HG02938 (cell line): ENCODE measurements around the gene PPP1R3G.

Experiments
- ATAC-seq: cut with Tn5 transposase; IDR thresholded peaks from one replicate; pipeline ENCODE4 v1.9.1; 2021; ENCODE audit warnings: mild to moderate bottlenecking, moderate library complexity; ENCODE audit not compliant: unreplicated experiment

Gene PPP1R3G

GRCh38 chr6:5093231-5094015 lies 8.3 kb downstream of the PPP1R3G start:
- no peak for ATAC-seq

DNA sequence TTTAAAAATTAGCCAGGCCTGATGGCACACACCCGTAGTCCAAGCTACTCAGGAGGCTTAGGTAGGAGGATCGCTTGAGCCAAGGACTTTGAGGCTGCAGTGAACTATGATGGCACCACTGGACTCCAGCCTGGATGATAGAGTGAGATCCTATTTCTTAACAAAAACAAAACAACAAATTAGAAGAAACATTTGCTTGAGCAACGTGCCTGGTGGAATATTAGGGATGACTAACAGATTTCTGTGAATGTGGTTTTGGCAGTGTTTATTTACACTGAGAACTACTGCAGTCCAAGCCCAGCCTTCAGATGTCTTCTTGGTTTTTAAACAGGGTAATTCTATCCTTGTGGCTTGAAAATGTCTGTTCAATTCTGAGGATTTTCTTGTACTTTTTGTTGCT lies 9.2 kb downstream of the PPP1R3G start:
- no peak for ATAC-seq

DNA sequence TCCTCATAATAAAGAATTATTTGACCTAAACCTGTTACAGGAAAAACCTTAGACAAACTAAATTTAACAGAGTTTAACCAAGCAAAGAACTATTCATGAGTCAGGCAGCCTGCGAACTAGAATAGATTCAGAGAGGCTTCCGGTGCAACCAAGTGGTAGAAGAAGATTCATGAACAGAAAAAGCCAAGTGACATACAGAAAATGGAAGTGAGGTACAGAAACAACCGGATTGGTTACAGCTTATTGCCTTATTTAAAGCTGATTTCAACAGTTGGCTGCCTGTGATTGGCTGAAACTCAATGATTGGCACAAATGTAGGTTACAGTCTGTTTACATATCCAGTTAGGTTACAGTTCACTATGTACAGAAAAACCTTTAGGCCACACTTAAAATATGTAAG lies 10.1 kb downstream of the PPP1R3G start:
- peak; percentile 68 for ATAC-seq

GRCh38 chr6:5096482-5096881 lies 11.3 kb downstream of the PPP1R3G start:
- ATAC-seq = no peak

GRCh38 chr6:5098501-5099270 lies 13.5 kb downstream of the PPP1R3G start:
- no peak for ATAC-seq

DNA sequence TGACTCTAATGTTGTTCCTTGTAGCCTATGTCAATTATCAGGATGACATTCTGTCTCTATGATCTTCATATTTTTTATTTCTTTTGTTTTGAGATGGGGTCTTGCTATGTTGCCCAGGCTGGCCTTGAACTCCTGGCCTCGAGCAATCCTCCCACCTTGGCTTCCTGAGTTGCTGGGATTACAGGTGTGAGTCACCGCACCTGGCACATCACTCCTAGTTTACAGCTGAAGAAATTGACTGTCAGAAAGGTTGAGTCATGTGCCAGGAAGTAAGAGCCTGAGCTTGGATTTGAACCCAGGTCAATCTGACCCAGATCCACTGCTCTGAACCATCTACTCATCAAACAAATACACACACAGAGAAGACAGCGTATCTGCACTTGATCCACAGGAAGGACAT lies 14.4 kb downstream of the PPP1R3G start:
- no peak for ATAC-seq

DNA sequence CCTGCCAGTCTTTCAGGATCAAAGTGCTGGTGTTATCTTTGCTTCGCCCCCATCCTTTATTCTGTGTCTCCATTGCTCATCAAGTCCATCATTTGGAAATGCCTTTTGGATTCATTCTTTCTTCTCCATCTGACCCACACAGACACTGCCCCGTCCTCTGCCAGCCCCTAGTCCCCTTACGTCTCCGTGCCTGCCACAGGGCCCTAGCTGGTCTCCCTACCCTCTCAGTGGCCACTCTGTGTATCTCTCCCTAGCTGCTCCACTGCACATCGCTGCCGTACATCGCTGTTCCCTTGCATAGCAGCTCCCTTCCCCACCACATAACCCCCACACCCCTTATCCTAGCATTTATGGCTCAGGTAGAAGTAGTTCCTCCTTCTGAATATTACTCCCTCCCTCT lies 15.7 kb downstream of the PPP1R3G start:
- no peak for ATAC-seq

DNA sequence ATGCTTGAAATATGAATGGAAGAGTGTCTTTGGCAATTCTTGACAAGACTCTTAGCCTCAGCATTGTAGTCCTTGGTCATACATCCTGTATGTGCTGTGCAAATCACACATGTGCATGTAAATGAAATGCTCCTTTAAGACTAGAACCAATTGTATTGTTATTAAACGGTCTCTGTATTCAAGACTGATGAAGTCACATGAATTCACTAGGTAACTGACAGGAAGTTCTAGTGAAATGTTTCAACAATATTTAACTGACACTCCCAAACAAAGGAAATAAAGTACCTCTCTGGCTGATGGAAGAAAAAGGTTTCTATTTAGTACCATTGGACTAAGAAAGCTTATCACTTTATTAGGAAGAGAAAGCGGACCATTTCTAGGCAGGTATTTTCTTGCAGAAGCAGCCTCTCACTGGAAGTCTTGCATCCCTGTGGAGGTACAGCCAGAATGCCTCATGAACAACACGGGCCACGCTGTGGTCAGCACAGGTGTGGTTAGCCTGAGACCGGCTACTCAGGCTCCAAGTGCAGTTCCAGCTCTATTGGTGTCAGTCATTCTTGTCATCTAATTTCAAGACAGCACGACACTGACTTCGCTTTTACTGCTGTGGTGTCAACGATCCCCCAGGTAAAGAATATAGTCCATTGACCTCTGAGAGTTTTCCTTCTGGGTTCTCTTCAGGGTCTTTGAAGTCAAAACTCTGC lies 17.3 kb downstream of the PPP1R3G start:
- ATAC-seq = no peak

- no peak for ATAC-seq
Measured at GRCh38 chr6:5103250-5103649, 18.1 kb downstream of the PPP1R3G start.

DNA sequence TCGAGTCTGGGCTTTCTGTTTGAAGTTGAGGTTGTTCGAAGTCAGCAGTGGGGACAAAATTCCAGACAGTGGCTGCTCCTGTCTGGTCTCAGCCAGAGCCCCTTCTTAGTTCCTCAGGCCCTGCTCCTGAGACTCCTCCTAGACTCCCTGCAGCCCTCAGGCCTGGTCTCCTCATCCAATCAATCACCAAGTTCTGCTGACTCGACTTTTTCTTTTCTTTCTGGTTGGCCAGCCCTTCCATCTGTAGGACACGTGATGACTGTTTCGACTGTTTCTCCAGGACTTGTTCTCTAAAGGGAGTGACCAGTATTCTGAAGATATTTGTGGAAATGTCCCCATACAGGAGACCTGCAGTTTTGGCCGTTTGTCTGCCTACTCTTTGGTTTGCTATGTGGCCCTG lies 19.5 kb downstream of the PPP1R3G start:
- ATAC-seq = no peak

- ATAC-seq = no peak
Measured at GRCh38 chr6:5105146-5105545, 20.0 kb downstream of the PPP1R3G start.

GRCh38 chr6:5107341-5107740 lies 22.2 kb downstream of the PPP1R3G start:
- no peak for ATAC-seq

GRCh38 chr6:5108068-5108467 lies 22.9 kb downstream of the PPP1R3G start:
- ATAC-seq = no peak

DNA sequence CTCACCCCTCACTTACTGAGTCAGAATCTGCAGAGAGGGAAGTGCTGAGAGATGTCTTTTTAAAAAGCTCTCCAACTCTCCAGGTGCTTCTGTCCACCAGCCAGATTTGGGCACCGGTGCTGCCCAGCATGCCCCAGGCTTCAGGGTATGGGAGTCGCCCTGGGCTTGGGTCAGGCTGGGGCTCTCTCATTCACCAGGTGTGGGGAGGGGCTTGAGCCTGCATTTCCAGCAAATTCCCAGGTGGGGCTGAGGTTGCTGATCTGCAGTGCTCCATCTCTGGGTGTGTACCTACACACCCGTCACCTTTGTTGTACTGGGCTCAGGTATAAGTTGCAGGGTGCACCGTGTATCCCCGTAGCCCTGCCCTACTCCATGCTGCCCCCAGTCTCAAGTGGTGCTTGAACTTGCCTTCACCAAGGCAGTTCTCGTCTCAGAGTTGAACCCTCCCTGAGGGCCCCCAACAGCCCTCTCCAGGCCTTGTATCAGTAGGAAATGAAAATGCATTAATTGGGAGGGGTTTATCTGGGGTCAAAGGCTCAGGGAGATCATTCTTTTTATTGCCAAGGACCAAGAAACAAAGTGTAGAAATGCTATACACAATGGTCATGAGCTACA lies 23.5 kb downstream of the PPP1R3G start:
- no peak for ATAC-seq

- ATAC-seq = no peak
Measured at GRCh38 chr6:5109436-5109835, 24.3 kb downstream of the PPP1R3G start.

DNA sequence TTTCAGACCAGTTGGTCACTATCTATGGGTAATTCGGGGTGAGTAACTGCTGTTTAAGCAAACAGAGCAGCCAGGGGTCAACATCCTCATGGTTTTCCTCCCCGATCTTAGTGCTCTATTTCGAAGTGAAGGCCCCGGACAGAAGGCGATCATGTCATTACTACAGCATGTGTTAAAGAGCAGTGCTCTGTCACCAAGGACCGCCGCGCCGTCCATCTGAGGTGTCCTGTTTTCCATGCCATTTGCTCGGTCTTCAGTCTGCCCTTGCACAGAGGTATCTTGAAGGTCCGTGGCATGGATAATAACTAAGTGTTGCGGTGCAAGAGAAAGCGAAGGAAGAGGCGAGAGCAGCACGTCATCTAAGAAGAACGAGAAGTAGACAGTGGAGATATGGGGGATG lies 25.1 kb downstream of the PPP1R3G start:
- ATAC-seq = no peak

GRCh38 chr6:5111626-5112025 lies 26.5 kb downstream of the PPP1R3G start:
- no peak for ATAC-seq

GRCh38 chr6:5112066-5112799 lies 27.1 kb downstream of the PPP1R3G start:
- ATAC-seq = no peak

- ATAC-seq = no peak
Measured at GRCh38 chr6:5113096-5113495, 28.0 kb downstream of the PPP1R3G start.

GRCh38 chr6:5115168-5115567 lies 30.0 kb downstream of the PPP1R3G start:
- no peak for ATAC-seq
